Activated T-helper 2 cell treated with anti-CD3 and anti-CD28 coated beads, Interferon-gamma antibody, Interleukin-2, Interleukin-4, amounts not matched to agents 10 μg/mL and 5 μg/mL and 100 μg/mL, durations not matched to agents 14 hours and 24 hours and 36 hours (primary cell): ENCODE data around the gene NEMP2. TPM values are rescaled to one million over a fixed set of nuclear protein-coding genes. Genes with fewer than 3 reads are reported as not detected.

Experiments used
- DNase-seq: peaks from one replicate; pipeline ENCODE4 v3.0.0; 2021; ENCODE audit warnings: low spot score
- H3K27ac Mint-ChIP-seq: one replicate; pipeline ENCODE4 v1.8.0; 2021; ENCODE audit warnings: mixed read lengths
- H3K27me3 Mint-ChIP-seq: one replicate; pipeline ENCODE4 v1.8.0; 2021; ENCODE audit warnings: low read depth, mixed read lengths
- H3K36me3 Mint-ChIP-seq: one replicate; pipeline ENCODE4 v1.8.0; 2021; ENCODE audit warnings: low read depth, mixed read lengths
- H3K4me1 Mint-ChIP-seq: one replicate; pipeline ENCODE4 v1.8.0; 2021; ENCODE audit warnings: low read depth, mixed read lengths
- H3K4me3 Mint-ChIP-seq: one replicate; pipeline ENCODE4 v1.8.0; 2021; ENCODE audit warnings: low read depth, mild to moderate bottlenecking, moderate library complexity, mixed read lengths
- H3K9me3 Mint-ChIP-seq: one replicate; pipeline ENCODE4 v1.8.0; 2021; ENCODE audit warnings: mixed read lengths
- intact Hi-C: fragments of 100-400 bp; cut with micrococcal nuclease; formaldehyde crosslinking; loops from one replicate; pipeline ENCODE4 v1.15.1; 2023
- total RNA-seq: library from RNA; stranded (reverse); gene quantifications from 2 replicates; pipeline ENCODE4 v1.2.3, GENCODE V29; 2022

NEMP2 gene
- total RNA-seq: 15.2 and 15.5 TPM in 2 replicates

- peak; percentile 84 for DNase-seq
- intact Hi-C loops: loop anchor here (1.0 to 10.0 kb wide), 12 partner anchors 16 to 860 kb away; partner anchors contain the start of genes ANKAR, GLS, INPP1 and MFSD6
- Mint-ChIP-seq H3K9me3 (peaks cover 32% of the 10 kb centered on the region), H3K36me3 (peaks cover 39% of the 10 kb centered on the region), H3K4me1 (peaks cover 48% of the 10 kb centered on the region), H3K27me3 (no peaks in the 10 kb centered on the region), H3K4me3 (peak within 1 kb of the TSS; percentile 95), H3K27ac (peak within 1 kb of the TSS; percentile 98)
These were observed at the start of gene NEMP2 for GRCh38 chr2:190534310-190535120. Gene NEMP2 (minus strand): TSS chr2:190534722. CDS start chr2:190534655, 67 bp downstream.

- Mint-ChIP-seq H3K4me3 (no peak overlapping the region), H3K36me3 (no peaks in the 10 kb centered on the region), H3K27ac (no peak overlapping the region), H3K9me3 (no peaks in the 10 kb centered on the region), H3K4me1 (peaks cover 19% of the 10 kb centered on the region), H3K27me3 (no peaks in the 10 kb centered on the region)
- DNase-seq: no peak
- intact Hi-C loops: no loop called here
These were observed 49.2 kb upstream of the NEMP2 start for GRCh38 chr2:190583507-190584337.

- Mint-ChIP-seq H3K27ac (no peak overlapping the region), H3K9me3 (no peaks in the 10 kb centered on the region), H3K27me3 (no peaks in the 10 kb centered on the region), H3K4me1 (peaks cover 26% of the 10 kb centered on the region), H3K36me3 (no peaks in the 10 kb centered on the region), H3K4me3 (no peak overlapping the region)
- no peak for DNase-seq
- intact Hi-C loops: no loop called here
These were observed 48.4 kb upstream of the NEMP2 start for GRCh38 chr2:190582736-190583506.

GRCh38 chr2:190582019-190582418, 47.5 kb upstream of the NEMP2 start:
- Mint-ChIP-seq H3K36me3 (no peaks in the 10 kb centered on the region), H3K9me3 (no peaks in the 10 kb centered on the region), H3K27me3 (no peaks in the 10 kb centered on the region), H3K4me3 (no peak overlapping the region), H3K4me1 (peaks cover 28% of the 10 kb centered on the region), H3K27ac (no peak overlapping the region)
- DNase-seq: no peak
- intact Hi-C loops: no loop called here

- no peaks in the 10 kb centered on the region for H3K27me3 Mint-ChIP-seq
- H3K4me3 Mint-ChIP-seq: no peak overlapping the region
- no peaks in the 10 kb centered on the region for H3K9me3 Mint-ChIP-seq
- H3K4me1 Mint-ChIP-seq: peaks cover 37% of the 10 kb centered on the region
- no peaks in the 10 kb centered on the region for H3K36me3 Mint-ChIP-seq
- no peak overlapping the region for H3K27ac Mint-ChIP-seq
- intact Hi-C loops: no loop called here
- DNase-seq: no peak
These were observed 45.7 kb upstream of the NEMP2 start for GRCh38 chr2:190579915-190580846.

GRCh38 chr2:190579058-190579410, 44.5 kb upstream of the NEMP2 start:
- no peak overlapping the region for H3K27ac Mint-ChIP-seq
- H3K9me3 Mint-ChIP-seq: no peaks in the 10 kb centered on the region
- no peak overlapping the region for H3K4me3 Mint-ChIP-seq
- no peak for DNase-seq
- intact Hi-C loops: no loop called here
- H3K27me3 Mint-ChIP-seq: no peaks in the 10 kb centered on the region
- H3K36me3 Mint-ChIP-seq: no peaks in the 10 kb centered on the region
- H3K4me1 Mint-ChIP-seq: peaks cover 38% of the 10 kb centered on the region

GRCh38 chr2:190578158-190579057, 43.9 kb upstream of the NEMP2 start:
- peak overlapping the region; percentile 56 for H3K27ac Mint-ChIP-seq
- H3K27me3 Mint-ChIP-seq: no peaks in the 10 kb centered on the region
- intact Hi-C loops: no loop called here
- H3K36me3 Mint-ChIP-seq: no peaks in the 10 kb centered on the region
- no peaks in the 10 kb centered on the region for H3K9me3 Mint-ChIP-seq
- no peak overlapping the region for H3K4me3 Mint-ChIP-seq
- H3K4me1 Mint-ChIP-seq: peaks cover 35% of the 10 kb centered on the region
- no peak for DNase-seq

- intact Hi-C loops: no loop called here
- H3K27ac Mint-ChIP-seq: no peak overlapping the region
- H3K4me1 Mint-ChIP-seq: peaks cover 30% of the 10 kb centered on the region
- no peaks in the 10 kb centered on the region for H3K27me3 Mint-ChIP-seq
- no peak overlapping the region for H3K4me3 Mint-ChIP-seq
- no peaks in the 10 kb centered on the region for H3K36me3 Mint-ChIP-seq
- no peaks in the 10 kb centered on the region for H3K9me3 Mint-ChIP-seq
- no peak for DNase-seq
These were observed 42.1 kb upstream of the NEMP2 start for GRCh38 chr2:190576573-190576972.

GRCh38 chr2:190575263-190575662, 40.7 kb upstream of the NEMP2 start:
- no peak overlapping the region for H3K27ac Mint-ChIP-seq

GRCh38 chr2:190574169-190574568, 39.6 kb upstream of the NEMP2 start:
- peaks cover 24% of the 10 kb centered on the region for H3K4me1 Mint-ChIP-seq
- no peaks in the 10 kb centered on the region for H3K36me3 Mint-ChIP-seq
- DNase-seq: no peak
- H3K27me3 Mint-ChIP-seq: no peaks in the 10 kb centered on the region
- no peaks in the 10 kb centered on the region for H3K9me3 Mint-ChIP-seq
- H3K4me3 Mint-ChIP-seq: no peak overlapping the region
- no peak overlapping the region for H3K27ac Mint-ChIP-seq
- intact Hi-C loops: no loop called here

More at GRCh38 chr2:190575263-190575662, 40.7 kb upstream of the NEMP2 start:
- H3K27me3 Mint-ChIP-seq: no peaks in the 10 kb centered on the region
- peaks cover 28% of the 10 kb centered on the region for H3K4me1 Mint-ChIP-seq
- no peaks in the 10 kb centered on the region for H3K9me3 Mint-ChIP-seq
- no peak overlapping the region for H3K4me3 Mint-ChIP-seq
- intact Hi-C loops: no loop called here
- no peak for DNase-seq
- H3K36me3 Mint-ChIP-seq: no peaks in the 10 kb centered on the region

- intact Hi-C loops: no loop called here
- H3K27me3 Mint-ChIP-seq: no peaks in the 10 kb centered on the region
- H3K36me3 Mint-ChIP-seq: peaks cover 6% of the 10 kb centered on the region
- DNase-seq: no peak
- peaks cover 8% of the 10 kb centered on the region for H3K9me3 Mint-ChIP-seq
- no peak overlapping the region for H3K27ac Mint-ChIP-seq
- peaks cover 10% of the 10 kb centered on the region for H3K4me1 Mint-ChIP-seq
- H3K4me3 Mint-ChIP-seq: no peak overlapping the region
These were observed 37.7 kb upstream of the NEMP2 start for GRCh38 chr2:190572246-190572645.
